LNCaP clone FGC (cell line): ENCODE data around the gene FUZ.

ENCODE experiments used
- DNase-seq: peaks from one replicate; pipeline ENCODE4 v3.0.0-alpha.2; 2011; ENCODE audit warnings: low read depth
- H3K4me3 ChIP-seq: 2 replicates; pipeline ENCODE4 v1.5.1; 2011; ENCODE audit warnings: mild to moderate bottlenecking, low read depth, low read length, control low read depth
- CTCF ChIP-seq: IDR thresholded peaks from 2 replicates; pipeline ENCODE4 v1.5.1; 2012; ENCODE audit warnings: mild to moderate bottlenecking; ENCODE audit not compliant: control insufficient read depth, insufficient read depth; ENCODE audit errors: extremely low read depth

Gene FUZ

DNA sequence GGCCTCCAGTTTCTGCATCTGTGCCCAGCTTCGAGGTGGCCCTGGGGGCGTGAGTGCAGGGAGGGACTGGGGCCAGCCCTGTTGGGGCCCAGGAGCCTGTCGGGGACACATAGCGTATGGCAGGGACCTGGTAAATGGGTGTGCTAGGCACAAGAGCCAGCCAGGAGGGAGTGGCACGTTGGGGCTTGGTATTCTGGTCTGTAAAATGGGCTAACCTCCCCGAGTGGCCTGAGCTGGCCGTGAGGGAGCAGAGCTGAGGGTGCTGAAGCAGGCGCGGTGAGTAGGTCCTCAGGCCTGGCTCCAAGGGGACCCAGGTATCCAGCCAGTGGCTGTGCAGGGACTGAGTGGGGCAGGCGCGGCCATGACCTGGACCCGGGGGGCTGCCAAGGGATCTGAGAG, 42.2 kb upstream of the FUZ start:
- H3K4me3 ChIP-seq = no peak overlapping the region
- TF ChIP-seq CTCF = no peak
- DNase-seq = no peak

DNA sequence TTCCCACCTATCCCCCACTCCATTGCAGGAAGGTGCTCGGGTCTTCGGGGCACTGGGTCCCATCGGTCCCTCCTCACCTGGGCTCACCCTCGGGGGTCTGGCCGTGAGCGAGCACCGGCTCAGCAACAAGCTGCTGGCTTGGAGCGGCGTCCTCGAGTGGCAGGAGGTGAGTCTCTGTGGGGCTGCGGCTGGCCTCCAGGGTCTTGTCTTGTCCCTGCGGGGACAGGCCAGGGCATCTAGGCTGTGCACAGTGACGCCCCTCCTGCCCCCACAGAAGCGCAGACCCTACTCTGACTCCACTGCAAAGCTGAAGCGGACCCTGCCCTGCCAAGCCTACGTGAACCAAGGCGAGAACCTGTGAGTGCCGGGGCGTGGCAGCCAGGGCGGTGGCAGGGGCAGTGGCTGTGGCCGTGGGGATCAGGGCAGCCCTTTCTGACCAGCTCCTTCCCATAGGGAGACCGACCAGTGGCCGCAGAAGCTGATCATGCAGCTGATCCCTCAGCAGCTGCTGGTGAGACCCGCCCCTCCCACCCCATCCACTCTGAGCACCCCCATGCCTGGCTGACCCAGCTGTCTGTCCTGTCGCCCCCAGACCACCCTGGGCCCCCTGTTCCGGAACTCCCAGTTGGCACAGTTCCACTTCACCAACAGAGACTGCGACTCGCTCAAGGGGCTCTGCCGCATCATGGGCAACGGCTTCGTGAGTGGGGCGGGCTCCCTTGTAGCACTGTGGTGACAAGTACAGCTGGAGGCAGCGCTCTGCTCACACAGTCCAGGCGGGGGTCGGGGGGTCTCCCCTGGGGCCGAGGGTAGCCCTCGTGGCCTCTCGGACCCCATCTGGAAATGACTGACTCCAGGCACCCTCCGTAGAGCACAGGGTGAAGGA, 41.5 kb upstream of the FUZ start:
- no peak overlapping the region for H3K4me3 ChIP-seq
- no peak for TF ChIP-seq CTCF
- DNase-seq = no peak

DNA sequence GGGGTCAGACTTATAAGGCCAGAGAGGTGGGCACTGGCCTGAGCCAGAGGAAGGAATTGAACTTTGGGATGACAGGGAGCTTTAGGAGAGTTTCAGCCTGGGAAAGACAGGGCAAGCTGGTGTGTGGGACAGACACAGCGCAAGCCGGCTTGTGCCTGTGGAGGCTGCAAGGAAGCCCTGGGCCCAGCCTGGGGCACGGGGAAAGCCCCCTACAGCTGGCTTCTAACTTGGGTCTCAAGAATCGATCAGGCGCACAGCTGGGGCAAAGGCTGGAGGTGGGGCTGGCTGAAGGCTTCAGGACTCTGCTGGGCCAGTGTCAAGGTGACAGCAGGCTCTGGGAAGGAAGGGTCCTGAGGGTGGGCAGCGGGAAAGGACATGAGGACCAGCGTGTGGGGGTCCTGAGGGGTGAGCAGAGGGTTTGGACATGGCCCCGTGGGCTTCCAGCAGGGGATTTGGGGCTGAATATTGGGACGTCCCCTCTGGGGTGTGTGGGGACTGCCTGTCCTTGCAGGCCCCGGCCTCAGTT, 40.8 kb upstream of the FUZ start:
- H3K4me3 ChIP-seq = no peak overlapping the region
- TF ChIP-seq CTCF = no peak
- DNase-seq = no peak

DNA sequence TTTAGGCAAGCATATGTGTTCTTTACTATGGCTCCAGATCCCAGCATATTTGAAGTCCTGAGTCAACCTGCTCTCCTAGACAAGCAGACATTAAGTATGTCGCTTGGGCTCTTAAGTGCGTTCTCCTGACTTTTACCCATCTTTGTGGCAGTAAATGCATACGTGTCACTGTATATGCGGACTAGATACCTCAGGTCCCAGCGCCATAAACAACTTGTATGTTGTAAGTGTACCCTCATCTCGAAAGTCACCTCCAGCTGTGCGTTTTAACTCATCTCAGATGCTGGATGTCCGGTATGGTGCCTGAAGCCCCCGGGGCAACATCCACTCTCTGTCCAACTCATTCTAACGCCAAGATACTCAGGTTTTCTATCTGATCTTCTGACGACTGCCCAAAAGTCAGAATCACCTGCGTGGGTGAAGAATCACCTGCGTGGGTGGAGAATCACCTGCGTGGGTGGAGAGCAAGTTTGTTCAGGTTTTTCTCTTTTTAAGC, 39.6 kb upstream of the FUZ start:
- no peak for DNase-seq
- H3K4me3 ChIP-seq = peak overlapping the region; percentile 91
- no peak for TF ChIP-seq CTCF

DNA sequence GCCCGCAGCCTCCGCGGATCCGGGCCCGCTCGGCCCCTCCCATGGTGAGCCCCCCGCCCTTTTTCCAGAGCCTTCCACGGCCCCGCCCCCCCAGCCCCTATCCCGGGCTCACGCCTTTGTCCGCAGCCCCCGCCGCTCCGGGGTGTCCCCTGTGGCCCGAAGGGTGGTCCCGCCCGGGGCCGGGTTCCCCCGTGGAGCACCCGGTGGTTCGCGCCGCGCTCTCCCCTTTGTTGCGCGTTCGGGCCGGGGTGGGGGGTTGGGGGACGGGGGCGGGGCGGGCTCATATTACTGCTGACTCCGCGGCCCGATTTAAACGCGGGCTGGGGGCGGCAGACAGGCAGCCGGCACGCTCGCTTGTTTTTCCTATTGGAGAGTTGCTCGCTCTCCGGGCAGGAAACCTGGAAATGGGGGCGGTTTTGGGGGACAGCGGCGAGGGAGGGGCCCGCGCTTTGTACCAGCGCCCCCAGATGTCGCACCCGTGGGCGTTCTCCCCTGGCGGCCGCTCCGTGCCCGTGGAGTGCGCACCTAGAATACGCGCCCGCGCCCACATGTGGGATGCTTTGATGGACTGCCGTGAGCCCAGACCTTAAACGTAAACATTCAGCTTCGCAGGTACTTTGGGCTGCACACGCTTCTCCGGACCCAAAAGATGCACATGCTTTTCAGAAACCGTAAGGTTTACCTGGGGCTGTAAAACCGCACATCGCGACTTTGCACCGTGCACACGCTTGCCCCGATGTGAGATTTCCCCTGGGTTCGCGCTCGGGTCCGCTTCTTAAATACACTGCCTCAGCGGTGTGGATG, 38.6 kb upstream of the FUZ start:
- DNase-seq = no peak
- H3K4me3 ChIP-seq = peak overlapping the region; percentile 91
- TF ChIP-seq CTCF = no peak

- H3K4me3 ChIP-seq = peak within 1 kb of the TSS; percentile 91
- TF ChIP-seq CTCF = no peak
- DNase-seq = peak; percentile 81
These were observed 37.6 kb upstream of the FUZ start, which contains the start of gene PTOV1 for GRCh38 chr19:49850487-49851342. PTOV1 (plus strand) TSS chr19:49851159.
